Tibial nerve (tissue), 3 donors: ENCODE measurements around the gene GPR35.

Experiments used
- CTCF ChIP-seq, 5 experiments: fragments of 200-600 bp in 3 of 5; fragments of 450-650 bp in 2 of 5; sonication (generic) in 3 of 5; IDR thresholded peaks; one replicate each; pipeline ENCODE4 v1.5.1; 2016 to 2019; ENCODE audit warnings: antibody characterized with exemption in 5 of 5, mild to moderate bottlenecking in 3 of 5, moderate library complexity in 2 of 5
- POLR2A ChIP-seq, 2 donors: fragments of 450-650 bp; IDR thresholded peaks; one replicate each; pipeline ENCODE4 v1.6.1; 2017; ENCODE audit warnings: antibody characterized with exemption in 2 of 2, mild to moderate bottlenecking in 2 of 2, moderate library complexity in 2 of 2

GRCh38 chr2:240627736-240628506, 2.6 kb downstream of the GPR35 start:
- TF ChIP-seq CTCF (IDR thresholded peaks at IDR 0.05) (no peak), POLR2A (IDR thresholded peaks at IDR 0.05) (no peak)
